Activated T-cell treated with anti-CD3 and anti-CD28 coated beads, Interleukin-2, amount 50 U/mL, for 24 hours (primary cell): Measurements from ENCODE around the gene ARIH2.

ENCODE experiments used
- DNase-seq: peaks from one replicate; pipeline ENCODE4 v3.0.0-alpha.2; 2020
- H3K27ac Mint-ChIP-seq: 2 replicates; pipeline ENCODE4 v1.8.0; 2020; ENCODE audit warnings: mild to moderate bottlenecking, mixed read lengths
- H3K27me3 Mint-ChIP-seq: 2 replicates; pipeline ENCODE4 v1.8.0; 2020; ENCODE audit warnings: mixed read lengths
- H3K36me3 Mint-ChIP-seq: 2 replicates; pipeline ENCODE4 v1.8.0; 2020; ENCODE audit warnings: low read depth, mixed read lengths
- H3K4me1 Mint-ChIP-seq: 2 replicates; pipeline ENCODE4 v1.8.0; 2020; ENCODE audit warnings: low read depth, mixed read lengths
- H3K4me3 Mint-ChIP-seq: 2 replicates; pipeline ENCODE4 v1.8.0; 2020; ENCODE audit warnings: mild to moderate bottlenecking, moderate library complexity, mixed read lengths
- H3K9me3 Mint-ChIP-seq: 2 replicates; pipeline ENCODE4 v1.8.0; 2020; ENCODE audit warnings: mixed read lengths

The ARIH2 gene

GRCh38 chr3:49009396-49009795 is 90.8 kb downstream of the ARIH2 start:
- no peak overlapping the region for H3K4me3 Mint-ChIP-seq
- peaks cover 33% of the 10 kb centered on the region for H3K4me1 Mint-ChIP-seq
- H3K27me3 Mint-ChIP-seq = no peaks in the 10 kb centered on the region
- H3K9me3 Mint-ChIP-seq = no peaks in the 10 kb centered on the region
- H3K36me3 Mint-ChIP-seq = peaks cover 67% of the 10 kb centered on the region
- no peak for DNase-seq
- H3K27ac Mint-ChIP-seq = peak overlapping the region; percentile 18

DNA sequence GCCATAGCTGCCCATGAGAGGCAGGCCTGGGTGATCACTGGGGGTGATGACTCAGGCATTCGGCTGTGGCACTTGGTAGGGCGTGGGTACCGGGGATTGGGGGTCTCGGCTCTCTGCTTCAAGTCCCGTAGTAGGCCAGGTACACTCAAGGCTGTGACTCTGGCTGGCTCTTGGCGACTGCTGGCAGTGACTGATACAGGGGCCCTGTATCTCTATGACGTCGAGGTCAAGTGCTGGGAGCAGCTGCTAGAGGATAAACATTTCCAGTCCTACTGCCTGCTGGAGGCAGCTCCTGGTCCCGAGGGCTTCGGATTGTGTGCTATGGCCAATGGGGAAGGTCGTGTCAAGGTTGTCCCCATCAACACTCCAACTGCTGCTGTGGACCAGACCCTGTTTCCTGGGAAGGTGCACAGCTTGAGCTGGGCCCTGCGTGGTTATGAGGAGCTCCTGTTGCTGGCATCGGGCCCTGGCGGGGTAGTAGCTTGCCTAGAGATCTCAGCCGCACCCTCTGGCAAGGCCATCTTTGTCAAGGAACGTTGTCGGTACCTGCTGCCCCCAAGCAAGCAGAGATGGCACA is 93.9 kb downstream of the ARIH2 start:
- H3K27me3 Mint-ChIP-seq = no peaks in the 10 kb centered on the region
- no peaks in the 10 kb centered on the region for H3K9me3 Mint-ChIP-seq
- no peak overlapping the region for H3K4me3 Mint-ChIP-seq
- peak overlapping the region; percentile 57 for H3K27ac Mint-ChIP-seq
- peaks cover 83% of the 10 kb centered on the region for H3K36me3 Mint-ChIP-seq
- H3K4me1 Mint-ChIP-seq = peaks cover 27% of the 10 kb centered on the region
- no peak for DNase-seq

DNA sequence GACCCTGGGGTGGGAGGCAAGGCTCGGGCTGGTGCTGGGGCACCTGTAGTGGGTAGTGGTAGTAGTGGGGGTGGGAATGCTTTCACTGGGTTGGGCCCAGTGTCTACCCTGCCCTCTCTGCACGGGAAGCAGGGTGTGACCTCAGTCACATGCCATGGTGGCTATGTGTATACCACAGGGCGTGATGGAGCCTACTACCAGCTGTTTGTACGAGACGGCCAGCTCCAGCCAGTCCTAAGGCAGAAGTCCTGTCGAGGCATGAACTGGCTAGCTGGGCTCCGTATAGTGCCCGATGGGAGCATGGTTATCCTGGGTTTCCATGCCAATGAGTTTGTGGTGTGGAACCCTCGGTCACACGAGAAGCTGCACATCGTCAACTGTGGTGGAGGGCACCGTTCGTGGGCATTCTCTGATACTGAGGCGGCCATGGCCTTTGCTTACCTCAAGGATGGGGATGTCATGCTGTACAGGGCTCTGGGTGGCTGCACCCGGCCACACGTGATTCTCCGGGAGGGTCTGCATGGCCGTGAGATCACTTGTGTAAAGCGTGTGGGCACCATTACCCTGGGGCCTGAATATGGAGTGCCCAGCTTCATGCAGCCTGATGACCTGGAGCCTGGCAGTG is 94.6 kb downstream of the ARIH2 start:
- Mint-ChIP-seq H3K4me3 (no peak overlapping the region), H3K9me3 (no peaks in the 10 kb centered on the region), H3K27me3 (no peaks in the 10 kb centered on the region), H3K36me3 (peaks cover 78% of the 10 kb centered on the region), H3K4me1 (peaks cover 27% of the 10 kb centered on the region), H3K27ac (peak overlapping the region; percentile 57)
- no peak for DNase-seq

GRCh38 chr3:49013738-49014660 is 95.4 kb downstream of the ARIH2 start:
- H3K27ac Mint-ChIP-seq = peak overlapping the region; percentile 44
- peak; percentile 66 for DNase-seq
- H3K4me1 Mint-ChIP-seq = peaks cover 25% of the 10 kb centered on the region
- H3K27me3 Mint-ChIP-seq = no peaks in the 10 kb centered on the region
- H3K9me3 Mint-ChIP-seq = no peaks in the 10 kb centered on the region
- peaks cover 78% of the 10 kb centered on the region for H3K36me3 Mint-ChIP-seq
- H3K4me3 Mint-ChIP-seq = no peak overlapping the region

DNA sequence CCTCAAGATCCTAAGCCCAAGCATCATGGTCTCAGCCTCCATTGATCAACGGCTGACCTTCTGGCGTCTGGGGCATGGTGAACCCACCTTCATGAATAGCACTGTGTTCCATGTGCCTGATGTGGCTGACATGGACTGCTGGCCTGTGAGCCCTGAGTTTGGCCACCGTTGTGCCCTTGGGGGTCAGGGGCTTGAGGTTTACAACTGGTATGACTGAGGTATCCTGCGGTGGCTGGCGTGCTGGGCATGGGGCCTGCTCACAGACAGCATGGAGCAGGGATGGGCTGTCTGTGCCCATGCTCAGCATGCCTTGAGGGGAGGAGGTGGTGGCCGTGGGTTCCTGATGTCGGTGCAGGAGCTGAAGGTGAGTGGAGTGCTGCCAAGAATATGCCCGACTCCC is 96.4 kb downstream of the ARIH2 start:
- no peak for DNase-seq
- Mint-ChIP-seq H3K36me3 (peaks cover 77% of the 10 kb centered on the region), H3K9me3 (no peaks in the 10 kb centered on the region), H3K4me3 (no peak overlapping the region), H3K27ac (peak overlapping the region; percentile 59), H3K27me3 (no peaks in the 10 kb centered on the region), H3K4me1 (peaks cover 27% of the 10 kb centered on the region)

- H3K9me3 Mint-ChIP-seq = no peaks in the 10 kb centered on the region
- H3K36me3 Mint-ChIP-seq = peaks cover 81% of the 10 kb centered on the region
- no peaks in the 10 kb centered on the region for H3K27me3 Mint-ChIP-seq
- peaks cover 30% of the 10 kb centered on the region for H3K4me1 Mint-ChIP-seq
- H3K27ac Mint-ChIP-seq = peak overlapping the region; percentile 46
- no peak overlapping the region for H3K4me3 Mint-ChIP-seq
- no peak for DNase-seq
Observed at GRCh38 chr3:49015765-49016164, 97.1 kb downstream of the ARIH2 start.

DNA sequence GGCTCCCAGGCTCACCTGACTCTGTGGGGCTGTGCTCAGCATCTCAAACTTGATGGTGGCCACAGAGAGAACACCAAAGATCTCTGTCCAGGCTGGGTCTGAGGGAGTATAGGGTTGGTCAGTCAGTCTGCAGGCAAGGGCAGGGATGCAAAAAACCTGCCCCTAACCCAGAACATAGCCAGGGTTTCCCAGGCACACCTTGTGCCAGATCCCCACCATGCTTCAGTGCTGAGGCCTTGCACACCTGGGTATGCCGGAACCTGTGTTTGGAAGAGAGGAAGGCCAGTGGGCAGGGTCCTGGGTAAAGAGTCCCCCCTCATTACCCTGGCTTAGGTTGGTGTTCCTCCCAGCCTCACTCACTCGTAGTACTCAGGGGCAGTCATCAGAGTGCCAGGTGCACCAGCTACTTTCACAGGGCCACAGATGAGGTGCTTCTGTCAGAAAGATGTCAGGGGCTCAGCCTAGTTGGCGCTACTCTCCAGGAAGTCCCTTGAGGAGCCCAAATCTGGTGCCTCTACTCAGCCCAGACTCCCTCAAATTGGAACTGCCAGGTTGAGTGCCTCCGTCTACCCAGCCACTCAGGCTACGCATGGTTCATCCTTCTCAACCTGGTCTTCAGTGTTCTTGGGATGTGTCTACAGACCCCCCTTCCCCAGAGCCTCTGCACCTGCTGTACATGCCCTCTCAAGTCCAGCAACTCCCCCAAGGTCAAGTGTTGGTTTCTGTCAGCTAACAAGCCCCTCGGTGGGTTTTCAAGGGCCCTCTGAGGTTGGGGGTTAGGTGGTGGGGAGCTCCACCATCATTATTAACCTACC is 98.0 kb downstream of the ARIH2 start:
- H3K36me3 Mint-ChIP-seq = peaks cover 79% of the 10 kb centered on the region
- no peaks in the 10 kb centered on the region for H3K9me3 Mint-ChIP-seq
- H3K27me3 Mint-ChIP-seq = no peaks in the 10 kb centered on the region
- peak overlapping the region; percentile 90 for H3K4me3 Mint-ChIP-seq
- H3K4me1 Mint-ChIP-seq = peaks cover 30% of the 10 kb centered on the region
- no peak for DNase-seq
- H3K27ac Mint-ChIP-seq = peak overlapping the region; percentile 46

- Mint-ChIP-seq H3K9me3 (no peaks in the 10 kb centered on the region), H3K4me3 (peak overlapping the region; percentile 90), H3K4me1 (peaks cover 26% of the 10 kb centered on the region), H3K27me3 (no peaks in the 10 kb centered on the region), H3K36me3 (peaks cover 74% of the 10 kb centered on the region), H3K27ac (peak overlapping the region; percentile 73)
- DNase-seq = peak; percentile 45
Observed at GRCh38 chr3:49017229-49017970, 98.8 kb downstream of the ARIH2 start.

- H3K27me3 Mint-ChIP-seq = no peaks in the 10 kb centered on the region
- peaks cover 30% of the 10 kb centered on the region for H3K4me1 Mint-ChIP-seq
- peaks cover 74% of the 10 kb centered on the region for H3K36me3 Mint-ChIP-seq
- H3K4me3 Mint-ChIP-seq = peak within 1 kb of the TSS; percentile 90
- no peaks in the 10 kb centered on the region for H3K9me3 Mint-ChIP-seq
- peak; percentile 80 for DNase-seq
- peak within 1 kb of the TSS; percentile 89 for H3K27ac Mint-ChIP-seq
Observed at GRCh38 chr3:49017971-49018706, 99.5 kb downstream of the ARIH2 start, which contains the start of gene DALRD3. TSS of gene DALRD3 (minus strand) at chr3:49018580. CDS start at chr3:49018564, 16 bp downstream.

DNA sequence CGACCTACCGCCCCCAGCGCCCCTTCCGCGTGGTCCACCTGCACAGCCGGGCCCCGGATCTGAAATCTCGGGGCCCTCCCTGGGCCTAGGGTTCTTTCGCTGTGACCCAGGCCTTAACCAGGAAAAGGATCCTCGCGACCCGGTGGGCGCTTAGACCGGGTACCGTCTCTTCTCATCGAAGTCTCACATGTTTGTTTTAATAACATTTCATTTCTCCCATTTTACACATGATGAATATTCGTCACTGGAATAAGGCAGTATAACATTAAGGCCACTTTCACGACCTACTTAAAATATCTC is 100.0 kb downstream of the ARIH2 start:
- Mint-ChIP-seq H3K9me3 (no peaks in the 10 kb centered on the region), H3K4me1 (peaks cover 34% of the 10 kb centered on the region), H3K27ac (peak overlapping the region; percentile 89), H3K4me3 (peak overlapping the region; percentile 90), H3K27me3 (no peaks in the 10 kb centered on the region), H3K36me3 (peaks cover 74% of the 10 kb centered on the region)
- no peak for DNase-seq

- Mint-ChIP-seq H3K27ac (peak overlapping the region; percentile 96), H3K4me3 (peak overlapping the region; percentile 90), H3K4me1 (peaks cover 47% of the 10 kb centered on the region), H3K27me3 (no peaks in the 10 kb centered on the region), H3K9me3 (no peaks in the 10 kb centered on the region), H3K36me3 (peaks cover 74% of the 10 kb centered on the region)
- no peak for DNase-seq
Observed at GRCh38 chr3:49019941-49020329, 101.3 kb downstream of the ARIH2 start.

DNA sequence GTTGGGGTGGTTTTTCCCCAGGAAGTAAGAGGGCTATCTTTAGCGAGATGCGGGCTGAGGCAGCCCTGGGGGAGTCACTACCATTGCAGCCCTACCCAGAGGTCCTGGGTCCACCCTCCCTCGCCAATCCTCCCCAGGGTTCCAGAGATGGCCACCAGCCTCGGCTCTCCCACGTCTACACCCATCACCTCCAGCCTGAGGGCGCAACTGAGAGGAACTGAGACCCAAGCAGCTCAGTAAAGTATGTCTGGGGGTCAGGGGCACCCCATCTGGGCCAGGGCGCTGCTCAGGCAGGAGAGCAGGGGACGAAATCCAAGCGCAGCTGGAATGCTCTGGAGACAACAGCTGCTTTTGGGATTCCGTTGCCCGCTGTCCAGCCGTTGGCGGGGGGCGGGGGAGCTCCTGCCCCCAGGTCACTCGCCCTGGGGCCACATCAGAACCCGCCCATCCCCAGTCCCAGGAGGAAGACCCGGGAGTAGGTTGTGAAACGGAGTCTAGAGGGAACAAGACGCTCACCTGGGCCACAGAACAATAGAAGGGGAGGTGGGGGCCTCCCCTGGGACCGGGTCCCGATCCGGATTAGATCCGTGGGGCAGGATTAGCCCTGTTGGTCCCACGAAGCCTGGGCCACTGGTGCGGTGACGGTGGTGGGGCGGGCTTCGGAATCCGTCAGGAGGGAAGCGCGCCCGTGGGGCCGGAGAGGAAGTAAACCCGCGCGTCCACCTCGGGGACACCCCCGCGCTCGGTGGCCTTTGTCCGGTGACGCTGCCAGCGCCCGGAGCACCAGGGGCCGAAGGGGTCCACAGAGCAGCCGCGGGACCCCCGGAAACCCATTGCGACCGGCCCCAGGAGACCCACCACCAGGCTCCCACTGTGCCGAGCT is 101.9 kb downstream of the ARIH2 start:
- H3K36me3 Mint-ChIP-seq = peaks cover 74% of the 10 kb centered on the region
- peaks cover 53% of the 10 kb centered on the region for H3K4me1 Mint-ChIP-seq
- H3K9me3 Mint-ChIP-seq = no peaks in the 10 kb centered on the region
- H3K27me3 Mint-ChIP-seq = no peaks in the 10 kb centered on the region
- peak overlapping the region; percentile 90 for H3K4me3 Mint-ChIP-seq
- DNase-seq = peak; percentile 63
- H3K27ac Mint-ChIP-seq = peak overlapping the region; percentile 96
